Panc1 (cell line): ENCODE results near the gene DRD3. TPM values are rescaled to one million over a fixed set of nuclear protein-coding genes. Genes with fewer than 3 reads are reported as not detected.

Source experiments
- ATAC-seq: fragments of 200-7000 bp; cut with Tn5 transposase; 2 replicates; pipeline ENCODE4 v1.9.1; 2020; ENCODE audit warnings: mild to moderate bottlenecking, moderate library complexity
- BruUV-seq: library from RNA; stranded (reverse); fragments of 400-500 nt; replicated peaks from 2 replicates; lab custom pipeline; 2021; lab: Mats Ljungman, UMichigan
- CTCF ChIA-PET: fragments of 300-600 bp; sonication (Branson Sonifier 250); formaldehyde crosslinking; loops from one replicate; lab custom pipeline; 2022; ENCODE audit warnings: antibody characterized with exemption; lab: Charles Lee
- POLR2A ChIA-PET: fragments of 300-600 bp; sonication (Branson Sonifier 250); formaldehyde crosslinking; loops from one replicate; lab custom pipeline; 2022; ENCODE audit warnings: antibody characterized with exemption; lab: Charles Lee
- DNase-seq: peaks from one replicate; pipeline ENCODE4 v3.0.0-alpha.2; 2010; ENCODE audit warnings: low read depth, low spot score
- H3K27ac ChIP-seq: 2 replicates; pipeline ENCODE4 v1.5.1; 2011; ENCODE audit warnings: mild to moderate bottlenecking, low read length, inconsistent platforms
- H3K27me3 ChIP-seq: fragments of 200-500 bp; sonication (Bioruptor generic); 2 replicates; pipeline ENCODE4 v1.6.0; 2014; ENCODE audit warnings: low read length, inconsistent platforms; ENCODE audit not compliant: control insufficient read depth, insufficient read depth
- H3K36me3 ChIP-seq: fragments of 200-500 bp; sonication (Bioruptor generic); 2 replicates; pipeline ENCODE4 v1.5.1; 2014; ENCODE audit warnings: inconsistent platforms, mild to moderate bottlenecking, low read length, moderate library complexity; ENCODE audit not compliant: control insufficient read depth, insufficient read depth
- H3K4me1 ChIP-seq: 2 replicates; pipeline ENCODE4 v1.5.1; 2011; ENCODE audit warnings: inconsistent platforms, mild to moderate bottlenecking, low read length, moderate library complexity; ENCODE audit not compliant: control insufficient read depth, insufficient read depth
- H3K4me3 ChIP-seq, 2 experiments: 2 replicates each; pipeline ENCODE4 v1.5.1; 2011 to 2012; ENCODE audit warnings: low read depth in 2 of 2, low read length in 2 of 2, mild to moderate bottlenecking in 2 of 2, inconsistent platforms in 1 of 2, moderate library complexity in 1 of 2
- H3K9me3 ChIP-seq: fragments of 200-500 bp; sonication (Bioruptor generic); 2 replicates; pipeline ENCODE4 v1.5.1; 2014; ENCODE audit warnings: low read depth, mild to moderate bottlenecking, inconsistent platforms, low read length, moderate library complexity; ENCODE audit not compliant: control insufficient read depth, insufficient read depth
- POLR2AphosphoS5 ChIP-seq: IDR thresholded peaks from 2 replicates; pipeline ENCODE4 v1.6.1; 2012; ENCODE audit warnings: mild to moderate bottlenecking, low read depth, low read length, moderate library complexity
- SIN3A ChIP-seq: IDR thresholded peaks from 2 replicates; pipeline ENCODE4 v1.6.1; 2012; ENCODE audit warnings: low read depth, mild to moderate bottlenecking, low read length, moderate library complexity, borderline replicate concordance; ENCODE audit not compliant: insufficient read depth
- TCF7L2 ChIP-seq: IDR thresholded peaks from 2 replicates; pipeline ENCODE4 v1.6.1; 2011; ENCODE audit warnings: mild to moderate bottlenecking, low read depth, low read length, inconsistent platforms
- in situ Hi-C: cut with HindIII; loops from 2 replicates; pipeline ENCODE4 v1.10.0; 2016; ENCODE audit warnings: low sequenced_read_pairs, low pct_unique_long_range_greater_than_20kb
- intact Hi-C: fragments of 100-400 bp; cut with micrococcal nuclease; formaldehyde crosslinking; loops from one replicate; pipeline ENCODE4 v1.10.0; 2022; ENCODE audit not compliant: unreplicated experiment
- total RNA-seq: library from RNA; stranded (reverse); gene quantifications from one replicate; pipeline ENCODE4 v1.2.1, GENCODE V29; 2021; ENCODE audit not compliant: unreplicated experiment
- TF ChIP-seq, protein P1 (sequence below), 2 experiments: IDR thresholded peaks; 2 replicates each; pipeline ENCODE4 v1.6.1; 2011 to 2012; ENCODE audit warnings: low read depth in 2 of 2, control low read depth in 1 of 2, low read length in 1 of 2, mild to moderate bottlenecking in 1 of 2, moderate library complexity in 1 of 2; ENCODE audit not compliant: insufficient read depth in 1 of 2
- TF ChIP-seq, protein P2 (sequence below): fragments of 450-650 bp; IDR thresholded peaks from 2 replicates; pipeline ENCODE4 v1.5.1; 2017; ENCODE audit warnings: mild to moderate bottlenecking

DRD3 gene
- total RNA-seq, 1 experiment from 2014 or later, result not detected

DNA sequence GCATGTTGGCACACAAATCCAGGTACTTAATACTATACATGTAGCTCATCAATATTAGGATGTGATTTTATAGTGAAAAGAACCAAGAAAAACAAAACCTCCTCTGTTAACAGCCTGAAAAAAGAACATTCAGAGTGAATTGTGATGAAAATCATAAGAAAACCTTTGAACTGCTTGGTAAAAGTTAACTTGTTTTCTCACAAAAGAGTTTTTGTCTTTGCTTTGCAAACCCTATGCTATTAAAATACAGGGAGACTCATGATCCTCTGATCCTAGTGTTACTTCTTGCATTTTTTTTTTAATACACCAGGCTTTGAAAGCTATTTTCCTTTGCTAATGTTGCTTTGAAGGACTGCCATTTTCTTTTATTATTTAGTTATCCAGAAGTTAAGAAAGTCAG, 98.7 kb downstream of the DRD3 start:
- ATAC-seq (no peak), DNase-seq (no peak)
- TF ChIP-seq, protein P1, sequence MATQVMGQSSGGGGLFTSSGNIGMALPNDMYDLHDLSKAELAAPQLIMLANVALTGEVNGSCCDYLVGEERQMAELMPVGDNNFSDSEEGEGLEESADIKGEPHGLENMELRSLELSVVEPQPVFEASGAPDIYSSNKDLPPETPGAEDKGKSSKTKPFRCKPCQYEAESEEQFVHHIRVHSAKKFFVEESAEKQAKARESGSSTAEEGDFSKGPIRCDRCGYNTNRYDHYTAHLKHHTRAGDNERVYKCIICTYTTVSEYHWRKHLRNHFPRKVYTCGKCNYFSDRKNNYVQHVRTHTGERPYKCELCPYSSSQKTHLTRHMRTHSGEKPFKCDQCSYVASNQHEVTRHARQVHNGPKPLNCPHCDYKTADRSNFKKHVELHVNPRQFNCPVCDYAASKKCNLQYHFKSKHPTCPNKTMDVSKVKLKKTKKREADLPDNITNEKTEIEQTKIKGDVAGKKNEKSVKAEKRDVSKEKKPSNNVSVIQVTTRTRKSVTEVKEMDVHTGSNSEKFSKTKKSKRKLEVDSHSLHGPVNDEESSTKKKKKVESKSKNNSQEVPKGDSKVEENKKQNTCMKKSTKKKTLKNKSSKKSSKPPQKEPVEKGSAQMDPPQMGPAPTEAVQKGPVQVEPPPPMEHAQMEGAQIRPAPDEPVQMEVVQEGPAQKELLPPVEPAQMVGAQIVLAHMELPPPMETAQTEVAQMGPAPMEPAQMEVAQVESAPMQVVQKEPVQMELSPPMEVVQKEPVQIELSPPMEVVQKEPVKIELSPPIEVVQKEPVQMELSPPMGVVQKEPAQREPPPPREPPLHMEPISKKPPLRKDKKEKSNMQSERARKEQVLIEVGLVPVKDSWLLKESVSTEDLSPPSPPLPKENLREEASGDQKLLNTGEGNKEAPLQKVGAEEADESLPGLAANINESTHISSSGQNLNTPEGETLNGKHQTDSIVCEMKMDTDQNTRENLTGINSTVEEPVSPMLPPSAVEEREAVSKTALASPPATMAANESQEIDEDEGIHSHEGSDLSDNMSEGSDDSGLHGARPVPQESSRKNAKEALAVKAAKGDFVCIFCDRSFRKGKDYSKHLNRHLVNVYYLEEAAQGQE (IDR thresholded peaks at IDR 0.05; ENCODE audit: insufficient read depth in 1 of 2, low read depth in 2 of 2, low read length in 1 of 2), result no peak
- TF ChIP-seq POLR2AphosphoS5, result no peak
- TF ChIP-seq TCF7L2, result no peak
- ChIA-PET POLR2A (no interaction called here), CTCF (interaction anchor here (0.7 kb wide), 1 partner anchor 67 kb away, joined by 4 read pairs; no protein-coding TSS in a partner anchor)
- intact Hi-C loops (no loop called here), in situ Hi-C loops (no loop called here)
- Histone ChIP-seq H3K27me3 (no peaks in the 10 kb centered on the region), H3K27ac (no peak overlapping the region), H3K4me3 (no peak overlapping the region), H3K36me3 (peaks cover 39% of the 10 kb centered on the region), H3K9me3 (no peaks in the 10 kb centered on the region), H3K4me1 (no peaks in the 10 kb centered on the region)
- no TSS peak for BruUV-seq

DNA sequence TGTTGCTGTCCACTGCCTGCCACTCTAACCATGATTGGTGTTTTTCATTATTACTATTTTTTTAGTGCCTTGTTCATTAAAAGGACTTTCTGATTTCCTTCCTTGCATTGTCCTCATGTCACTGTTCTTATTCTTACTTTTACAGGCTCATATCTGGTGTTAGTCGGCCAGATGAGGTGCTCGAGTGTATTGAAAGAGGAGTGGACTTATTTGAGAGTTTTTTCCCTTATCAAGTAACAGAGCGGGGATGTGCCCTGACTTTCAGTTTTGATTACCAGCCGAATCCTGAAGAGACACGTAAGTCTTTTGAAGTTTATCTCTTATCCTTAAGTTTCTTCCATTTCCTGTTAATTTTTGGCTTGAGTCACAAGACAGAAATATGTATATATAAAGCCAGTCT, 99.1 kb downstream of the DRD3 start:
- intact Hi-C loops (no loop called here), in situ Hi-C loops (no loop called here)
- no peak overlapping the region for H3K4me3 ChIP-seq
- no peak for DNase-seq
- ChIA-PET CTCF (interaction anchor here (0.7 kb wide), 1 partner anchor 68 kb away, joined by 4 read pairs; no protein-coding TSS in a partner anchor), POLR2A (no interaction called here)
- no peaks in the 10 kb centered on the region for H3K4me1 ChIP-seq
- ATAC-seq, result no peak
- H3K27ac ChIP-seq, result no peak overlapping the region
- BruUV-seq, result no TSS peak
- no peaks in the 10 kb centered on the region for H3K9me3 ChIP-seq
- no peaks in the 10 kb centered on the region for H3K27me3 ChIP-seq
- no peak for TF ChIP-seq SIN3A
- TF ChIP-seq TCF7L2, result no peak
- TF ChIP-seq, protein P1 (IDR thresholded peaks at IDR 0.05; ENCODE audit: insufficient read depth in 1 of 2, low read depth in 2 of 2, low read length in 1 of 2), result no peak
- TF ChIP-seq POLR2AphosphoS5, result no peak
- TF ChIP-seq, protein P2, sequence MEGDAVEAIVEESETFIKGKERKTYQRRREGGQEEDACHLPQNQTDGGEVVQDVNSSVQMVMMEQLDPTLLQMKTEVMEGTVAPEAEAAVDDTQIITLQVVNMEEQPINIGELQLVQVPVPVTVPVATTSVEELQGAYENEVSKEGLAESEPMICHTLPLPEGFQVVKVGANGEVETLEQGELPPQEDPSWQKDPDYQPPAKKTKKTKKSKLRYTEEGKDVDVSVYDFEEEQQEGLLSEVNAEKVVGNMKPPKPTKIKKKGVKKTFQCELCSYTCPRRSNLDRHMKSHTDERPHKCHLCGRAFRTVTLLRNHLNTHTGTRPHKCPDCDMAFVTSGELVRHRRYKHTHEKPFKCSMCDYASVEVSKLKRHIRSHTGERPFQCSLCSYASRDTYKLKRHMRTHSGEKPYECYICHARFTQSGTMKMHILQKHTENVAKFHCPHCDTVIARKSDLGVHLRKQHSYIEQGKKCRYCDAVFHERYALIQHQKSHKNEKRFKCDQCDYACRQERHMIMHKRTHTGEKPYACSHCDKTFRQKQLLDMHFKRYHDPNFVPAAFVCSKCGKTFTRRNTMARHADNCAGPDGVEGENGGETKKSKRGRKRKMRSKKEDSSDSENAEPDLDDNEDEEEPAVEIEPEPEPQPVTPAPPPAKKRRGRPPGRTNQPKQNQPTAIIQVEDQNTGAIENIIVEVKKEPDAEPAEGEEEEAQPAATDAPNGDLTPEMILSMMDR, result no peak
- peaks cover 43% of the 10 kb centered on the region for H3K36me3 ChIP-seq
